Hematopoietic multipotent progenitor cell treated with erythropoietin and hydrocortisone succinate and interleukin-3 and kit ligand, for 15 days (in vitro differentiated cells): ENCODE data around the gene LRRC31.

ENCODE experiments used
- DNase-seq: peaks from one replicate; pipeline ENCODE4 v3.0.0-alpha.2; 2015; ENCODE audit warnings: low spot score

LRRC31 gene

DNA sequence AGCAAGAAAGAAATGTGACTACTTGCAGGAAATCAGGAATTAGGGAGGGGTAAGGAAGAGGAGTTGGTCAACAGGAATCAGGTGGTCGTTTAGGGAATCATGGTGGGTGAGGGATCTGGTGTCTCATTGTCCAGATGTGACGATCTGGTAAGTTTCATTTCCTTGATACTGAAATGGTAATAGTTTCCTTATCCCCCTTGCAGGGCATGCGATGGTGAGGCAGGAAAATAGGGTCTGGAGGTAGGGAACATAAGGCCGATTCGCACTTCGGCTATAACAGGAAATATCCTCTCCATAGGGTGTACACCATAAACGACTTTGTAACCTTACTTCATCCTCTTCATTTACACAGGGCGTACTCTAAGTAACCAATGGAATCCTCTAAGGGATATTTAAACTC is 56.5 kb downstream of the LRRC31 start:
- DNase-seq = no peak

DNA sequence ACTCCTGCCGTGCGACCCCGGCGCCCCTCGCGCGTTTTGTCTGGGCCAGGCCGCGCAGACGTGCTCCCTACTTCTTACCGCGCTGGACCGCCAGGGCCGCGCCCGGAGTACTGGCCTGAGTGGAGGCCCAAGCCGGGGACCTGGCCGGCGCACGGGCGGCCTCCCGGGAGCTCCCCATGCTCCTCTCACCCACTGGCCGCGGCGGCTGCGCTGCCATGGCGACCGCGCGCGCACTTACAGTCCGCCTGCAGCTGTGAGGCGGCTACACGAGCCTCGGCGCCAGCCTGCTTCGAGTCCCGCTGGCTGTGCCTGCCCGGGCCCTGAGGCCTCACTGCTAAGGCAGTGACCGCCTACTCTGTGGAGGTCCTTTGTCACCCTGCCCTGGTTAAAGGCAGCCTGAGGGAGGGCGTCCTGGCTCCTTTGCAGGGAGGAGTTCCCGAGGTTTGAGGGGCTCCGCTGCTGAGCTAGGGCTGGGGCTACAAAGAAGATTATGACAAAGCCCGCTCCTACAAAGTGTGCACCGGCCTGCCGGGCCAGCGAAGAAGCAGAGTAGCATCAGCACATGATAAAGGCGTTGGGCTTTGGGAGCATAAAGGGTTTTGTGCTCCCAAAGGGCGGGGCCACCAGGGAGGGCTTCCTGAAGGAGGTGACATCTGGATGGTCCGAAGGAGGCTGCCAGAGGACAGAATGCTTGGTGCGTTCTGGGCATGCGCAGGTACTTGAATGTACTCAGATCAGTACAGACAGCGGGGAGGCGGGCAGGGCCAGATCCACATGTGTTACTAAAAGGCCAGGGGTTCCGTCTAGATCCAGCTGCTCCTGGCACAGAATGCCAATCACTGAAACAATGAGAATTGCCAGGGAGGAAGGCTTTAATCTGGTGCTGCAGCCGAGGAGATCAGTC is 57.2 kb downstream of the LRRC31 start, which contains the start of the genes LRRC34 and LRRIQ4:
Gene LRRC34 (minus strand): TSS at position 573 of the 904 bp plus-strand sequence. CDS start 356 bp downstream, at position 217.
Gene LRRIQ4 (plus strand): TSS at position 539 of the 904 bp plus-strand sequence. CDS start 9,052 bp downstream, outside the sequence.
- peak; percentile 60 for DNase-seq

DNA sequence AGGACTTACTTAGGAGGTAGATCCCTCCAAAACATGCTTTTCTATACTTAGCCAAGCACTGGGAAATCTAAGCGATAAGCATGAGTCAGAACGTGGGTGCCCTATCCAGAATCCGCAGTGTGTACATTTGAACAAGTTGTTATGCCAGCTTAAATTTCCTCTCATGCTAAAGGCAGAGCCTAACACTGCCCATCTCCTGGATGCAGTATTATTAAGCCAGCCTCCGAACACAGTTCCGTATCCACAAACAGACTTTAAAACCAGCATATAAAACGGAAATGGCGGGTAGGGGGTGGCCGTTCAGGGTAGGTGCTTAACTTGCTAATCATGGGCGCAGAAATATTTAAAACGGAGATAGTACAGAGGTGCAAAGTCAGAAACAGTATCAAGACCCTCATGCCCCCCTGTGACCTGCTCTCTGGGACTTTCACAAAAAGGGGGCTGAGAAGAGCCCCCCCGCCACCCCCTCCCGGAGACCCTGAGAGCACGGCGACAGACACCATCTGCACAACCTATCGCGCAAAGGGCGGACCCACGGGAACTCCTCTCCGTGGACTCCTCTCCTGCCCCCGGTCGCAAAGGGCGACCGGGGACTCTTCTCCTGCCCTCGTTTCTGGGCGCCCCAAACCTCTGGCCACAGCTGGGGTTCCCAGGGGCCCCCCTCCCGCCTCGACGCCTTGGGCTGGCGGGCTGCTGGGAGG is 58.0 kb downstream of the LRRC31 start:
- peak; percentile 26 for DNase-seq

DNA sequence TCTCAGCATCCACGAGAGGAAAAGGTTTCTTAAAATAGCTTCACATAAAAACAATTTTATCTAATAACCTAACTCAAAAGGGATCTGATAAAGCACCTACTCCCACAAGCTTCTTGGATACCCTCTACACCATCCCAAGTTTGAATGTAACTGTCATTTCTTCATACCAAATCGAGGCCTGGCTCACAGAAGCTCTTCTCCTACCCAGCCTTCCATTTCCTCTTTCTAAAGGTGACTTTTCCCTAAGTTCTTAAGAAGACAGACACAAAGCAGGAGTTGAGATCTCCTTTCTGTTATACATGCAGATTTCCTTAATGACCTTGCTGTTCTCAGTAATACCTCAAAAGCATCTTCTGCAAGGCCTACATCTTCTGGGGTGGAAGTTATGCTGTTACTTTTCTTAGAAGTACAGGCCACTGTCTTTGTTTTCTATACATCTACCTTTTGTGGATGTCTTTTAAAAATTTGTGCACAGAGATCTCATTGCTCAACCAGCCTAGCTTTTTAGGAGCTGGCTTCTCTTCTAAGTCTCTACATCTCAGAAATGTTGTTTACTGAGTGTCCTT is 60.4 kb downstream of the LRRC31 start:
- DNase-seq = no peak

DNA sequence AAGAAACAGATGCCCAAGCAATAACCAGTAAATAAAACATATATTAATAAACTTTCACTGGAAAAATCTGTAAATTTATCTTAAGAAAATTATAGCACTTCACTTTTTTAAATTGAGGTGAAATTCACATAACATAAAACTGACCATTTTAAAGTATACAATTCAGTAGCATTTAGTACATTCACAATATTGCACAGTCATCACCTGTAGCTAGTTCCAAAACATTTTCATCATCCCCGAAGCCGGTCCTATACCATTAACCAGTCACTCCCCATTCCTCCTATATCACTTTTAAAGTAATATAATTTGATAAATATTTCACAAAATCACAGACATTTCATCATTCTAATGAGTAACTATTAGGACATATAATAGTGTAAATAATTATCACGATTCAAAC is 65.1 kb downstream of the LRRC31 start:
- DNase-seq = no peak

DNA sequence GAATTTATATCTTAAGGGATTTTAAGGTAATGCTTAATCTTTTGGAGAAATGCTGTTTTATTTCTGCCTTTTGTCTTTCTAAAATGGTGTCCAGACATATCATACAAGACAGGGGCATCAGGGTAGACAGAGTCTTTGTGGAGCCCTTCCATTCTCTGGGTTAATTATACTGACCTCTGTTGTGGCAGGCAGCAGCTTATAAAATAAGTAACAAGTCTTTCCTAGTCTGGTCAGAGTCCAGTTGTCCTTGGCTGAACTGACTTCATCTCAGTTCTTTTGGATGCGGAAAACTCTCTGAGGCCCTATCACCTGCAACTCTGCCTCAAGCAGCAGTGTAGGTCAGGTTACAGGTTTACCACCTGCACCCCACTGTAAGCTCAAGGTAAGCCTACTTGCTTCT is 77.4 kb downstream of the LRRC31 start:
- DNase-seq = no peak

DNA sequence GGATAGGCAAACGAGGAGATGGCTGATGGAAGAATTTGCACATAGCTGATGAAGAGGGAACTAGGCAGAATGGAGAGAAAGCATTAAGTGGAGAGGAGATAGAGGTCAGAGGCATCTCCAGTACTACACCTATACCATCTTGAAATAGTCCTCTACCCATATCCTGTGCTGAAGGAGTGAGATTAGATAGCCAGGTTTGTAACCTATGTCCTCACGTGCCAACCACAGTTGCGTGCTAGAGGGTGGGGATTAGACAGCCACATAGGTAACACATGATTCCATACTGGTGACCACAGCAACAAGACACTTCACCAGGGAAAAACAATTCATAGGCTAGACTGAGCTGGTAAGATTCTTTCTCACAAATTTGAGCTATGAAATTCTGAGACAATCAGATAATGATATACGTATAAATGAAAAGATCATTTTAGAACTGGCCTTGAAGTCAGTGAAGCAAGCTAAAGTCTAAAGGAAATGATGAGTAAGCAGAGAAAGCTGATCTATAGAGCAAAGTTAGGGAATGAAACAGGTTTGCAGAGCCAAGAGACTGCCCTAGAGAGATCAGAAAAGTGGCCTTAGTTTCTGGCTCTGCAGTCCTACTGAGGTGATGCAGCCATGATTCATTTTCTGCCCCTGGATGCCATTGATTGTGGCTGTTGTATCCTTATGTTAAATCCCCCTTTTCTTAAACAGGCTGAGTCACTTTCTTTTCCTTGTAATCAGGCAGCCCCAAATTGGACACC is 78.9 kb downstream of the LRRC31 start:
- DNase-seq = no peak

DNA sequence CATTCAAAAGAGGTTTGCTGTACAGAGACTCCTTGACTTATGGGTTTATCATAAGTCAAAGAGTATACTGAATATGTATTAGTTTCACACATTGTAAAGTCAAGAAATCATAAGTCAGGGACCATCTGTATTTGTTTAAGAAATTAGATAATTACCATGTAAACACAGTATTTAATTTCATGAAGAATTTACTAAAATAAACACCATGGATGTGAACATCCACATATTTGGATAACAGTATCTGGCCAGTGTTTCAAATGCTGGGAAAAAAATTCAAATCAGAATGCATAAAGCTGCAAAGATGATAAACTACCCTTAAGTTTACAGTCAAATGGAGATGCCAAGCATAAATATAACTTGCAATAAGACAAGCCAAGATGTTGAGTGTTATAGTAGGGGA is 79.5 kb downstream of the LRRC31 start:
- no peak for DNase-seq
